Activated naive CD4-positive, alpha-beta T cell treated with Interleukin-2 at 50 U/mL for 16 hours (primary cell): ENCODE results near the gene NKRF.
"Not testable (repeated sequence)": the region's sequence is repeated elsewhere in the genome, so short reads cannot be mapped to it uniquely, and the experiment has no call there.

Experiments used
- DNase-seq: peaks from one replicate; pipeline ENCODE4 v3.0.0-alpha.2; 2020

Gene NKRF

GRCh38 chrX:119606280-119607017 is at the start of gene NKRF:
TSS of gene NKRF (minus strand) at chrX:119606424.
- DNase-seq: peak; percentile 88

- peak; percentile 82 for DNase-seq
Measured at GRCh38 chrX:119655125-119655524, 48.9 kb upstream of the NKRF start.

GRCh38 chrX:119654112-119654531 is 47.9 kb upstream of the NKRF start:
- DNase-seq: peak; percentile 37

GRCh38 chrX:119648421-119648775 is 42.2 kb upstream of the NKRF start:
- no peak for DNase-seq

DNA sequence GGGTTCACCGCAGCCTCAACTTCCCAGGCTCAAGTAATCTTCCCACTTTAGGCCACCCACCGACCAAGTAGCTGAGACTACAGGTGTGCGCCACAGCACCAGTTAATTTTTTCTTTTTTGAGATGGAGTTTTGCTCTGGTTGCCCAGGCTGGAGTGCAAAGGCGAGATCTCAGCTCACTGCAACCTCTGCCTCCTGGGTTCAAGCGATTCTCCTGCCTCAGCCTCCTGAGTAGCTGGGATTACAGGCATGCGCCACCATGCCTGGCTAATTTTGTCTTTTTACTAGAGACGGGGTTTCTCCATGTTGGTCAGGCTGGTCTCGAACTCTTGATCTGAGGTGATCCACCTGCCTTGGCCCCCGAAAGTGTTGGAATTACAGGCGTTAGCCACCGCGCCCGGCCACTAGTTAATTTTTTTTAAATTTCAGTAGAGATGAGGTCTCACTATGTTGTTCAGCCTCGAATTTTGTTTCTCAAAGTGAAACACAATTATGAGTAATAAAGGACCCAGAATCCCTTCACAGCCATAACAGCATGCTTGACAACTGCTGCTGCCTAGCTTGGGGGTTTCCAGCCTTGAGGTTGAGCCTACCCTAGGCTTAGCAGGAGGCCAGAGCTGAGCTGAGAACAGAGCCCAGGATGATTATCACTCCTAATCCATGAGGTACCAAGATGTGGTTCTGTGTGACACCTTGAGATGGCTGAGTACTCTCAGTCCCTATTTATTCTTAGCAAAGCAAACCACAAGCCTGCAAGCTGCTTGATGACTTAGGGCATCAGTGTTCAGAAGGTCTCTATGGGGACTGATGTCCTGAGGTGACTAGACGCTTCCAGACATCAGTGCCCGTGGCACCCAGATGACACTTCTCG is 41.6 kb upstream of the NKRF start:
- peak; percentile 74 for DNase-seq

GRCh38 chrX:119647089-119647488 is 40.9 kb upstream of the NKRF start:
- no peak for DNase-seq

GRCh38 chrX:119646515-119646914 is 40.3 kb upstream of the NKRF start:
- no peak for DNase-seq

- no peak for DNase-seq
Measured at GRCh38 chrX:119643696-119644095, 37.5 kb upstream of the NKRF start.

GRCh38 chrX:119640731-119641170 is 34.5 kb upstream of the NKRF start:
- no peak for DNase-seq

DNA sequence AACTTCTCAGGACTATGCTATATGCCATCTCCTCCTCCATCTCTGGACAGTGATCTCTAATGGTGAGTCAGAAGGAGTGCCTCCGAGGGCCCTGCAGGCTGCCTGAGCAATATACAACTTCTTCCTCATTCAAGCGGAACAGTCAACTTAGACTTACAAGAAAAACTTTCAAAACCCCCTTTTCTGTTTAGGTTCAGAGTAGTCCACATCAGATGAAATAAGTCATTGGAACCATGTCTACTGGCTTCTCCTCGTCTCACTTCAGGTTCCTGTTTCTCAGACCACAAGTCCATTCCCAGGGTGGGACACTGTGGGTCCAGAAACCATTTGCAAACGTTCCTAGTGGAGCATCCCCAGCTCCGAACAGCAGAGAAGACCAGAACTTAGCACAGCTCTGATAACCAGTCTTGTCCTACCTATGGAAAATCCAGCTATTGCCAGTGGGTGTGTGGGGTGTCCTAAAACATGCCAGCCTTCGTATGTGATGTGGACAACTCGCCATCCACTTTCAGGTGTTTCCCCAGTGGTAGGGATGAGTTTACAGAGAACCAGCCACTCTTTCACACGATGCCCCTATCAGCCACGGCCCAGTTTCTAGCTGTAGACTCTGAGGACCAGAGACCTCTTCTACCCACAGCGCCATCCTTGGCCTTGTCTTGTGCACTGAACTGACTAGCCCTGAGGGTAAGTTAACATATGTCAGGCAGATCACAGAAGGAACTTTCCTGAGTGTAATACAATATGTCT is 32.7 kb upstream of the NKRF start:
- no peak for DNase-seq

DNA sequence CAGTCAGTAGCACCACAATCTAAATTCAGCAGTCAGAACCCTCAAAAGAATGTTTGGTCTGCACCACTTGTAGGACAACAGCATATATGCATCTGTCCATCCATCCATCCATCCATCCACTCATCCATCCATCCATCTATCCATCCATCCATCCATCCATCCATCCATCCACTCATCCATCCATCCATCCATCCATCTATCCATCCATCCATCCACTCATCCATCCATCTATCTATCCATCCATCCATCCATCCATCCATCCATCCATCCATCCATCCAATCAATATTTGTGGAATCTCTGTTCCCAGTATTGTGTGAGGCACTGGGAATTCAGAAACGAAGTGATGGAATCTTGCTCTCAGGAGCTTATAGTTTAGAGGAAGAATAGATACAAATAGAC is 31.2 kb upstream of the NKRF start:
- DNase-seq: not testable (repeated sequence)

GRCh38 chrX:119636419-119636818 is 30.2 kb upstream of the NKRF start:
- no peak for DNase-seq

DNA sequence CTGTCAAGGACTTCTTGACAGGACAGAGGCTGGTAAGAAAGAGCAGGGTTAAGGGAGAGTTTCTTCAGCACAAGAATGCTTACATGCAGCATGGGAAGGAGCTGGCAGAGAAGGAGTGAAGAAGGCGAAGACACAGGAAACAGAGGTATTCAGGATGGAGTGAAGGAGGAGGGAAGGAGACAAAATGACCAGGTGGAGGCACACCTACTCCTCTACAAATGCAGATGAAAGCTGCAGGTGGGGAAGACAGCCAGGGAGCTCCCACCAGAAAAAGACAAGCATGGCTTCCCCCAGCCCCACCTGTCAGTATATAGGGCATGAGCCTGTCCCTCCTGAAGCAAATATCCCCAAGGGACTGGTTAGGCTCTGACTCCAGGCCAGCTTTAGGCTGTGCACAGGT is 29.6 kb upstream of the NKRF start:
- DNase-seq: no peak

DNA sequence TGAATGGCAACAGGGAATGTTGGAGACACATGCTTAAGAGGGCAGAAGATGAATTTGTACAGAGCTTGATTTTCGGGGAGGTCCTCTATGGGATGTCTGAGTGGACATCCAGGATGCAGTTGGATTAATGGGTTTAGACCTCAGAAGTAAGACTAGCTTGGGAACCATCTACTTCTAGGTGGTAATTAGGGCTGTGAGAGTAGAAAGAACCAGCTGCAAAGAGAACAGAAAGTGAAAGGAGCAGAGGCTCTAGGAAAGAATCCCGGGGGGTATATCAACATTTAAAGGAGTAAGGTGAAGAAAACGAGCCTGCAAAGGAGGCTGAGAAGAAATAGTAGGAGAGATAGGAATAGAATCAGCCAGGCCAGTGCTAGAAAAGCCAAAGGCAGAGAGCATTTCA is 29.0 kb upstream of the NKRF start:
- no peak for DNase-seq

DNA sequence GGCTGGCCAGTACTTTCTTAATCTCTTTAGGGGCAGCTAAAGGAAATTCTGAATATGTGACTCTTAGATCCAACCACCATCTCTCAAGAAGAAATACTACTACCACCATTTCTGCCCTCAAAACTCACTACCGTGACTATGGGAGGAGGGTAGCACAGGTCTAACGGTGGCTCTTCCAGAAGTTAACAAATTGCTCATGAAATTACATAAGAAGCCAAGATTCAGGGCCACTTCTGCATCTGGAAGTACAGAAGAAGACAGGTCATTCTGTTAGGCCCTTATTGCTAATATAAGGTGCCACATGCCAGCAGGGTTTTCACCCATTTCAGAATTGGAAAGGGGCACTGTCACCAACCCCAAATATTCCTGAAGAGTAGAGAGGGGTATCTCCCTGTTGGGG is 19.6 kb upstream of the NKRF start:
- DNase-seq: no peak

DNA sequence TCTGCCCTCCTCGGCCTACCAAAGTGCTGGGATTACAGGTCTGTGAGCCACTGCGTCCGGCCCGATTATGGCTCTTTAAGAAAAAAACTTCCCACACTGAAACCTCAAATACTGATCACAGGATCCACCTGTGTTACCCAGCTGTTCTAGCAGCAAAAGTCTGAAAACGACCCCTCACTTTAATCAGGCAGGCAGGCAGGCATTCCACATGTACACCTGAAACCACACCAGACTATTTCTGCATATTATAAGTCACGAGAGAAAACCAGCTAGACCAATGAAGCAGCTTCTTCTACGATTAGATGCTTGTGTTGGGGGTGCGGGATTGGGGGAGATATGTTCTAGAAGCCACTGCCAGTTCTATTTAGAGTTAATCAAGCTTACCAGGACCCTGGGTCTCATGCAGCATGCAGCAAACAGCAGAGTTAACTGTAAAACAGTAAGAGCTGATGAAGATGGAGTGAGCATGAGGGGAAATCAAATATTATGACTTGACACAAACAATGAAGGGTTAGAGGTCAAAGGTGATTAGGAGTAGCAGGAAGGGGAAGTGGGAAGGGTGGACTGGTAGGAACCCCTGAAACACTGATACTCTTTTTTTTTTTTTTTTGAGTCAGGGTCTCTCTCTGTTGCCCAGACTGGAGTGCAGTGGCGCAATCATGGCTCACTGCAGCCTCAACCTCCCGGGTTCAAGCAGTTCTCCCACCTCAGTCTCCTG is 18.9 kb upstream of the NKRF start:
- no peak for DNase-seq

GRCh38 chrX:119624417-119624816 is 18.2 kb upstream of the NKRF start:
- no peak for DNase-seq

DNA sequence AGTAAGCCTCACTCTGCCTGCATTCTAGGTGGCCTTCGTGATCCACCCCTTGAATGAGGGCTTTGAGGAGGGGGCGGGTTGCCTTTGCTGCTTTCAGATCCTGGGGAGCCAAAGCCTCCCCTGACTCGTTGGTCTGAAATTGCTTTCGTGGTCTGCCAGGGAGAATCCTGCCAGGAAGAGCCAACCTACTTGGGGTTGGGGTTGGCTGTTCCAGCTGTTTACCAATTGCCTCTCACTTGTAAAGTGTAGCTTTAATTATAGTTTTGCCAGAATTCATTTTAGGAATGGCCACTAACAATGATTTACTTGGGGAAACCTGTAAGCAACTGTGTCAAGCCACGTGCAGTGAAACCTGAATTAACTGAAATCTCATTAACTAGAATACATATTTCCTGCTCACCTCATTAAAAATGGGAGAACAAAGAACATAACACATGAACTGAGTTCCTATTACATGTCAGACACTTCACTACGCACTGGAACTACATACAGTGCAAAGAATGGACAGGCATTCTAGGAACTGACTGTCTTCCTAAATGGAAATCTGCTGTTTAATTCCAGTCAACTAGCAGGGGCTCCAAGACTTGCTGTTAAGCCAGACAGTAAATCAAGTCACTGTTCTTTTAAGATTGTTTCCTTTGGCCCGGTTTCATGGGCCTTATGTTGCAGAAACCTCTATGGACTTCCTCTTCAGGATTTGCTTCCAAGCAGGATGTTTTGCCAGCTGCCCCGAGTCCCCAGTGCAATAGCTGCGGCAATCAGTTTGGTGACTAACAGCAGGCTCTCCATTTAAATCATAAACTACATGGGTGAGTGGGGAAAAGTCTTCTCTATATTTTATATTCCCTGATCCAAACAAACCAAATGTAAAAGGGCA is 16.4 kb upstream of the NKRF start:
- DNase-seq: no peak

- no peak for DNase-seq
Measured at GRCh38 chrX:119618439-119618838, 12.2 kb upstream of the NKRF start.

- no peak for DNase-seq
Measured at GRCh38 chrX:119617517-119618164, 11.4 kb upstream of the NKRF start.

DNA sequence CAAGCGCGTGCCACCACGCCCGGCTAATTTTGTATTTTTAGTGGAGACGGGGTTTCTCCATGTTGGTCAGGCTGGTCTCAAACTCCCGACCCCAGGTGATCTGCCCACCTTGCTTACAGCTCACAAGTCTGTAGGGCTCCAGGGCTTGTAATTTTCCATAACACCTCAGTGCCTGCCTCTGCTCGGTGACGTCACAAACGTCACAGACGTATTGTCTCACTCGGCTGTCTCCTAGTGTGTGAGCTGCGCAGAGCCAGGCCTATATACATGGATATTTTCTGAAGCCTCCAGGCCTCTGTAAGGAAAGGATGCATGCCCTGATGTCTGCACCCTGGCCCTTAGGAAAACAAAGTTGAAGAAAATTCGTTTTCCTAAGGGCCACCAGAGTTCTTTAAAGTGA is 8.6 kb upstream of the NKRF start:
- no peak for DNase-seq
